Measurements from ENCODE around the gene TOMM5. TPM values are rescaled to one million over a fixed set of nuclear protein-coding genes. Genes with fewer than 3 reads are reported as not detected.

The TOMM5 gene
- total RNA-seq, 6 donors from 2014 or later: 35.4 to 83.5 (median 54.2) TPM

DNA sequence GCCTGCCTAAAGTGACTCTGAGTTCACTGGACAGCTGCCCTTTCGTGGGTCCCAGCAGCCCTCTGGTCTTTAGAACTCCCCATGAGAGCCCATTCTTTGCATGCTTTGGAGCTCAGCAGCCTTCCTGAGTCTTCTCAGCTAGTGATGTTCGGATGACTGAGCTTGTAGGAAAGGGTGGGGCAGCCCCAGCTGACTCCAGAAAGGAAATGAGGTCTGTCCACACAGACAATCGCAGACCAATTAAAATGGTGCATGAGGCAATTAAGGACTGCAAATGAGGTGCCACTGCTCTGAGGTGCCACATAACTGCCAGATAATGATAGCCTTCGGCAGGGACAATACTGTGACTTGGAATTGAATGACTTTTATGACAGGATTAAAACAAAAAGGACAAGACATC is 25.4 kb upstream of the TOMM5 start:
- ATAC-seq (ENCODE audit: low FRiP score in 2 of 2) (no peak), DNase-seq (no peak)
- H3K36me3 ChIP-seq: no peaks in the 10 kb centered on the region
- WGBS, 2 donors: 32 to 41% methylated on average over 4 of the region's 4 CpGs
- H3K9me3 ChIP-seq: no peaks in the 10 kb centered on the region
- no peak overlapping the region for H3K4me3 ChIP-seq
- H3K27me3 ChIP-seq: no peaks in the 10 kb centered on the region
- no peak for TF ChIP-seq EP300 (IDR thresholded peaks at IDR 0.05)
- TF ChIP-seq, protein P1, sequence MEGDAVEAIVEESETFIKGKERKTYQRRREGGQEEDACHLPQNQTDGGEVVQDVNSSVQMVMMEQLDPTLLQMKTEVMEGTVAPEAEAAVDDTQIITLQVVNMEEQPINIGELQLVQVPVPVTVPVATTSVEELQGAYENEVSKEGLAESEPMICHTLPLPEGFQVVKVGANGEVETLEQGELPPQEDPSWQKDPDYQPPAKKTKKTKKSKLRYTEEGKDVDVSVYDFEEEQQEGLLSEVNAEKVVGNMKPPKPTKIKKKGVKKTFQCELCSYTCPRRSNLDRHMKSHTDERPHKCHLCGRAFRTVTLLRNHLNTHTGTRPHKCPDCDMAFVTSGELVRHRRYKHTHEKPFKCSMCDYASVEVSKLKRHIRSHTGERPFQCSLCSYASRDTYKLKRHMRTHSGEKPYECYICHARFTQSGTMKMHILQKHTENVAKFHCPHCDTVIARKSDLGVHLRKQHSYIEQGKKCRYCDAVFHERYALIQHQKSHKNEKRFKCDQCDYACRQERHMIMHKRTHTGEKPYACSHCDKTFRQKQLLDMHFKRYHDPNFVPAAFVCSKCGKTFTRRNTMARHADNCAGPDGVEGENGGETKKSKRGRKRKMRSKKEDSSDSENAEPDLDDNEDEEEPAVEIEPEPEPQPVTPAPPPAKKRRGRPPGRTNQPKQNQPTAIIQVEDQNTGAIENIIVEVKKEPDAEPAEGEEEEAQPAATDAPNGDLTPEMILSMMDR (IDR thresholded peaks at IDR 0.05): no peak
- TF ChIP-seq POLR2AphosphoS5 (IDR thresholded peaks at IDR 0.05): no peak
- TF ChIP-seq POLR2A (IDR thresholded peaks at IDR 0.05): no peak
- H3K27ac ChIP-seq: no peak overlapping the region
- no peaks in the 10 kb centered on the region for H3K4me1 ChIP-seq

DNA sequence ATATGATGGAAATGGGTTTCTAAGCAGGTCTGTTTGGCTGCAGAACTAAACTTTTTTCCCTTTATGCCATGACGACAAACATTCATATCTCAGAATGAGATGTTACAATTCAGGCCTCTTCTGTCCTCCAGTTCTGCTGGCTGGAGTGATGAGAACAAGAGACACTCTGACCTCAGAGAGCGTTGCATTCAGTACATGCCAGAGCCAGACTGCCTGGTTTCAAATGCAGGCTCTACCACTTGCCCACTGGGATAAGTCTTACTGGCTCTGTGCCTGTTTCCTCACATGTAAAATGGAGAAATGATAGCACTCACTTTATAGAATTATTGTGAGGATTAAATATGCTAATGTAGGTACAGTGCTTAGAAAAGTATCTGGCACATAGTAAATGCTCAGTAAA is 24.8 kb upstream of the TOMM5 start:
- no peak for TF ChIP-seq POLR2AphosphoS5 (IDR thresholded peaks at IDR 0.05)
- no peak for TF ChIP-seq EP300 (IDR thresholded peaks at IDR 0.05)
- no peak for TF ChIP-seq POLR2A (IDR thresholded peaks at IDR 0.05)
- TF ChIP-seq, protein P1 (IDR thresholded peaks at IDR 0.05): no peak
- Histone ChIP-seq H3K4me1 (no peaks in the 10 kb centered on the region), H3K27me3 (no peaks in the 10 kb centered on the region), H3K27ac (no peak overlapping the region), H3K4me3 (no peak overlapping the region), H3K9me3 (no peaks in the 10 kb centered on the region), H3K36me3 (no peaks in the 10 kb centered on the region)
- no peak for DNase-seq
- no peak for ATAC-seq (ENCODE audit: low FRiP score in 2 of 2)
- 83 to 93% methylated on average over 2 of the region's 2 CpGs for WGBS, 2 donors

GRCh38 chr9:37611961-37612360 is 19.6 kb upstream of the TOMM5 start:
- Histone ChIP-seq H3K27ac (no peak overlapping the region), H3K27me3 (no peaks in the 10 kb centered on the region), H3K9me3 (no peaks in the 10 kb centered on the region), H3K36me3 (no peaks in the 10 kb centered on the region), H3K4me3 (no peak overlapping the region), H3K4me1 (no peaks in the 10 kb centered on the region)
- no peak for ATAC-seq (ENCODE audit: low FRiP score in 2 of 2)
- TF ChIP-seq, protein P1 (IDR thresholded peaks at IDR 0.05): no peak
- no peak for TF ChIP-seq EP300 (IDR thresholded peaks at IDR 0.05)
- no peak for TF ChIP-seq POLR2A (IDR thresholded peaks at IDR 0.05)
- TF ChIP-seq POLR2AphosphoS5 (IDR thresholded peaks at IDR 0.05): no peak
- no peak for DNase-seq
- WGBS, 2 donors: 43 to 77% methylated on average over 1 of the region's 1 CpG

DNA sequence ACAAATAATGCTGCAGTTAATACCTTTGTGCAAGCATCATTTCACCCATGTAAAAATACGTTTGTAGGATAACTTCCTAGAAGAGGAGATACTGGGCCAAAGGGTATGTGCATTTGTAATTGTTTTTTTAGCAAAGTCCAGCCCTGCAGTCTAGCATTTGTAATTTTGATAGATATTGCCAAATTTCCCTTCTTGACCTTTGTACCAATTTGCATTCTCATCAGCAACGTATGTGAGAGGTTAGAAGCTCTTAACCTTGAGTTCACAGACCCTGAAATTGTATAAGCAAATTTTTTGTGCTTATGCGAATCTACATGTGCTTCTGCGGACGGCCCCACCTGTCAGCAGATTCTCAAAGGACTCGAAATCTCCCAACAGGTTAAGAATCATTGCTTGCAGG is 18.6 kb upstream of the TOMM5 start:
- Histone ChIP-seq H3K4me3 (no peak overlapping the region), H3K36me3 (no peaks in the 10 kb centered on the region), H3K27me3 (no peaks in the 10 kb centered on the region), H3K27ac (no peak overlapping the region), H3K4me1 (no peaks in the 10 kb centered on the region), H3K9me3 (no peaks in the 10 kb centered on the region)
- DNase-seq: no peak
- 75% methylated on average over 6 of the region's 6 CpGs for WGBS, 2 donors
- TF ChIP-seq, protein P1 (IDR thresholded peaks at IDR 0.05): no peak
- TF ChIP-seq POLR2A (IDR thresholded peaks at IDR 0.05) (no peak), EP300 (IDR thresholded peaks at IDR 0.05) (no peak), POLR2AphosphoS5 (IDR thresholded peaks at IDR 0.05) (no peak)
- ATAC-seq (ENCODE audit: low FRiP score in 2 of 2): no peak

DNA sequence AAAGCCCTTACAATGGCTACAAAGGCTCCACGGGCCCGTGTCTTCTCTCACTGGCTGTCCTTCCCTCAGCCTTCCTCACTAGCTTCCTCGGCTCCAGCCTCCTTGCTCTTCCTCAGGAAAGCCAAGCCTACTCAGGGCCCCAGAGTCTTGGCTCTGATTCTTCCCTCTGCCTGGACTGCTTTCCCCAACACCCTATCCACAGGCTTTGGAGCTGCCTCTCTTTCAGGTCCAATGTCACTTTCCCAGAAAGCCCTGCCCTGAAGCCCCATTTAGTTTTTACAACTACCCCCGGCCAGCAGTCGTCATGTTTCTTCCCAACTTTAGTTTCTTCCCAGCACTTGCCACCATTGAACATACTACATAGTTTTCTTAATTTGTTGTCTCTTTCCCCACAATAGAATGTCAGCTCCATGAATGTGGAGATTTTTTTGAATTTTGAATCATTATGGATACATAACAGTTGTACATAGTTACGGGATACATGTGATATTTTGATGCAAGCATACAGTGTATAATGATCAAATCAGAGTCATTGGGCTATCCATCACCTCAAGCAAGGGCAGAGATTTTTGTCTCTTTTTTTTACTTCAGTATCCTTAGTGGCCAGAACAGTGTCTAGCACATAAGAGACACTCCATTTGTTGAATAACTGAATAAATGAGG is 17.5 kb upstream of the TOMM5 start:
- Histone ChIP-seq H3K4me3 (no peak overlapping the region), H3K27me3 (no peaks in the 10 kb centered on the region), H3K36me3 (no peaks in the 10 kb centered on the region), H3K27ac (no peak overlapping the region), H3K4me1 (no peaks in the 10 kb centered on the region), H3K9me3 (no peaks in the 10 kb centered on the region)
- WGBS, 2 donors: 66 to 70% methylated on average over 6 of the region's 6 CpGs
- TF ChIP-seq, protein P1 (IDR thresholded peaks at IDR 0.05): no peak
- TF ChIP-seq POLR2AphosphoS5 (IDR thresholded peaks at IDR 0.05) (no peak), EP300 (IDR thresholded peaks at IDR 0.05) (no peak), POLR2A (IDR thresholded peaks at IDR 0.05) (no peak)
- DNase-seq: no peak
- ATAC-seq (ENCODE audit: low FRiP score in 2 of 2): no peak

Measured in upper lobe of left lung (tissue), 6 donors.